Aorta (tissue), 5 donors: ENCODE results near the gene CSH2. TPM values are rescaled to one million over a fixed set of nuclear protein-coding genes. Genes with fewer than 3 reads are reported as not detected.

Experiments
- ATAC-seq: fragments of 200-7000 bp; cut with Tn5 transposase; one replicate; pipeline ENCODE4 v1.9.1; 2022; ENCODE audit warnings: moderate library complexity; ENCODE audit not compliant: low FRiP score
- DNase-seq, 2 donors: peaks; one replicate each; pipeline ENCODE4 v3.0.0-alpha.2; 2020
- H3K27ac ChIP-seq, 2 donors: one replicate each; pipeline ENCODE4 v1.5.1; 2013; ENCODE audit warnings: low read length in 2 of 2, mild to moderate bottlenecking in 2 of 2, moderate library complexity in 2 of 2, control low read depth in 1 of 2, inconsistent platforms in 1 of 2, low read depth in 1 of 2
- H3K27me3 ChIP-seq, 2 donors: one replicate each; pipeline ENCODE4 v1.6.1; 2013; ENCODE audit warnings: control low read depth in 1 of 2, low read length in 1 of 2, mild to moderate bottlenecking in 1 of 2, moderate library complexity in 1 of 2; ENCODE audit not compliant: insufficient read depth in 2 of 2, control insufficient read depth in 1 of 2
- H3K36me3 ChIP-seq, 2 donors: one replicate each; pipeline ENCODE4 v1.6.1; 2013; ENCODE audit warnings: control low read depth in 1 of 2, low read length in 1 of 2, mild to moderate bottlenecking in 1 of 2; ENCODE audit not compliant: insufficient read depth in 2 of 2, control insufficient read depth in 1 of 2
- H3K4me1 ChIP-seq, 2 donors: one replicate each; pipeline ENCODE4 v1.6.1; 2013; ENCODE audit warnings: low read length in 2 of 2, control low read depth in 1 of 2, mild to moderate bottlenecking in 1 of 2, moderate library complexity in 1 of 2; ENCODE audit not compliant: insufficient read depth in 2 of 2, control insufficient read depth in 1 of 2
- H3K4me3 ChIP-seq, 2 donors: one replicate each; pipeline ENCODE4 v1.5.1; 2013; ENCODE audit warnings: low read length in 2 of 2, control low read depth in 1 of 2, mild to moderate bottlenecking in 1 of 2
- H3K9me3 ChIP-seq: one replicate; pipeline ENCODE4 v1.6.1; 2013; ENCODE audit warnings: mild to moderate bottlenecking, low read length; ENCODE audit not compliant: control insufficient read depth
- WGBS, 2 donors: extraction: QIAGEN DNeasy Blood & Tissue Kit; methylation state at CpG; one replicate each; pipeline ENCODE4 v1.1.7; 2013; 5-methylcytosine and 5-hydroxymethylcytosine counted together
- intact Hi-C, 2 donors: fragments of 100-400 bp; cut with DNase I; formaldehyde crosslinking; loops; one replicate each; pipeline versions ENCODE4 v1.14.2 to v1.15.0; 2022
- polyA plus RNA-seq, 2 donors: library from polyadenylated mRNA; stranded (reverse); fragments of 200-250 nt; gene quantifications; one replicate each; pipeline ENCODE4 v1.2.3, GENCODE V29; 2013
- total RNA-seq, 2 donors: library from RNA; stranded (reverse); fragmentation: NEBNext Ultra II Directional; extraction: Animal tissue kit (Norgen Biotek cat#: 25700); gene quantifications; one replicate each; pipeline ENCODE4 v1.2.1, GENCODE V29; 2021
- donor health status: healthy with polysubstance abuse.
- donor health status: Bipolar disorder and iron deficiency.
- donor health status: DM: no; HTN: no; CAD: no.
- donor health status: DM: no; HTN: no; CAD: no.
- donor health status: DM: yes; HTN: yes; CAD: no.

Gene CSH2
- total and polyA plus RNA-seq, 4 donors, result not detected

- H3K36me3 ChIP-seq, result peaks cover 6 to 19% of the 10 kb centered on the region in 2 donors
- no peaks in the 10 kb centered on the region for H3K9me3 ChIP-seq
- DNase-seq (no peak), ATAC-seq (no peak)
- no peaks in the 10 kb centered on the region for H3K27me3 ChIP-seq
- 81 to 82% methylated on average over 15 of the region's 15 CpGs for whole genome bisulfite sequencing, 2 donors
- H3K4me3 ChIP-seq, result no peak overlapping the region
- H3K4me1 ChIP-seq, result no peaks in the 10 kb centered on the region
- H3K27ac ChIP-seq, result no peak overlapping the region
- intact Hi-C loops, result no loop called here
Observed at GRCh38 chr17:63830904-63831491, 42.5 kb downstream of the CSH2 start.

DNA sequence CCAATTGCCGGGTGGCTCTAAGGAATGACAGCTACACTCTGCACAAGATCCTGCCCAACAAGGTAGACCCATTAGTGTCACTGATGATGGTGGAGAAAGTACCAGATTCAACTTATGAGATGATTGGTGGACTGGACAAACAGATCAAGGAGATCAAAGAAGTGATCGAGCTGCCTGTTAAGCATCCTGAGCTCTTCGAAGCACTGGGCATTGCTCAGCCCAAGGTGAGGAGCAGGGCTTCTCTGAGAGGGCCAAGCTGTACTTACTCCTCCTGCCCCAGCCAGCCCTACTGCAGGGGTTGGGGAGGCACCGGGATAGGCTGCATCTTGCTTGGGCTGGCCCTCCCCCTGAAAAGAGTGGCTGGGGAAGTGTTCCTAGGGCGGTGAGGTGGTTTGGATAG is 43.2 kb downstream of the CSH2 start:
- Histone ChIP-seq H3K27me3 (no peaks in the 10 kb centered on the region), H3K27ac (no peak overlapping the region), H3K36me3 (peaks cover 6 to 19% of the 10 kb centered on the region in 2 donors), H3K4me1 (no peaks in the 10 kb centered on the region), H3K4me3 (no peak overlapping the region), H3K9me3 (no peaks in the 10 kb centered on the region)
- intact Hi-C loops, result no loop called here
- WGBS, 2 donors, result 85 to 93% methylated on average over 5 of the region's 5 CpGs
- DNase-seq (no peak), ATAC-seq (no peak)

- peaks cover 4 to 26% of the 10 kb centered on the region in 2 donors for H3K36me3 ChIP-seq
- ATAC-seq (no peak), DNase-seq (no peak)
- no peak overlapping the region for H3K27ac ChIP-seq
- 94 to 96% methylated on average over 3 of the region's 3 CpGs for WGBS, 2 donors
- H3K4me1 ChIP-seq, result no peaks in the 10 kb centered on the region
- no peak overlapping the region for H3K4me3 ChIP-seq
- no peaks in the 10 kb centered on the region for H3K27me3 ChIP-seq
- intact Hi-C loops, result loop anchor here in 1 of 2 donors (5.0 kb wide), 1 partner anchor 678 kb away; the partner anchor contains the start of genes CEP95 and DDX5
- H3K9me3 ChIP-seq, result no peaks in the 10 kb centered on the region
Observed at GRCh38 chr17:63828936-63829335, 44.5 kb downstream of the CSH2 start.

DNA sequence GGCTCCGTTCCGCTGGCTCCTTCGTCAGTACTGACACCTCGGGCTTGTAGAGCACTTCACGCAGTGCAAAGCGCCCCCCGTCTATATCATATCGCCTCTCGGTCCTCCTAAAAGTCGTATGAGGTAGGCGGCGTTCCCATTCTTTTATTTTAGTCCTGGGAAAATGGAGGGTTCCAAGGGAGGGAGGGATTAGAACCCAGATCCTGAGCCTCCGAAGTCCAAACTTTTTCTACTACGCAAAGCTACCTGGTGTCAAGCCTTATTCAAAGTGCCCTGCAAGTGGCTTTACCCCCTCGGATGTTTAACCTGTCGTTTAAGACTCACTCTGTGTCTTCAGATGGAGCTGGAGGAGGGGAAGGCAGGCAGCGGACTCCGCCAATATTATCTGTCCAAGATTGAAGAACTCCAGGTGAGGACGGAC is 45.7 kb downstream of the CSH2 start:
- WGBS, 2 donors, result 1 to 2% methylated on average over 19 of the region's 19 CpGs
- Histone ChIP-seq H3K9me3 (no peaks in the 10 kb centered on the region), H3K27ac (peak overlapping the region in 1 of 2 donors; percentile 19), H3K4me1 (no peaks in the 10 kb centered on the region), H3K4me3 (peak overlapping the region; percentile 36 to 63), H3K27me3 (no peaks in the 10 kb centered on the region), H3K36me3 (peaks cover 4 to 22% of the 10 kb centered on the region in 2 donors)
- DNase-seq (peak in 1 of 2 donors; percentile 22), ATAC-seq (no peak)
- intact Hi-C loops, result loop anchor here in 1 of 2 donors (2.0 to 5.0 kb wide), 2 partner anchors 55 to 679 kb away; partner anchors contain the start of genes CCDC47, CEP95 and DDX5

DNA sequence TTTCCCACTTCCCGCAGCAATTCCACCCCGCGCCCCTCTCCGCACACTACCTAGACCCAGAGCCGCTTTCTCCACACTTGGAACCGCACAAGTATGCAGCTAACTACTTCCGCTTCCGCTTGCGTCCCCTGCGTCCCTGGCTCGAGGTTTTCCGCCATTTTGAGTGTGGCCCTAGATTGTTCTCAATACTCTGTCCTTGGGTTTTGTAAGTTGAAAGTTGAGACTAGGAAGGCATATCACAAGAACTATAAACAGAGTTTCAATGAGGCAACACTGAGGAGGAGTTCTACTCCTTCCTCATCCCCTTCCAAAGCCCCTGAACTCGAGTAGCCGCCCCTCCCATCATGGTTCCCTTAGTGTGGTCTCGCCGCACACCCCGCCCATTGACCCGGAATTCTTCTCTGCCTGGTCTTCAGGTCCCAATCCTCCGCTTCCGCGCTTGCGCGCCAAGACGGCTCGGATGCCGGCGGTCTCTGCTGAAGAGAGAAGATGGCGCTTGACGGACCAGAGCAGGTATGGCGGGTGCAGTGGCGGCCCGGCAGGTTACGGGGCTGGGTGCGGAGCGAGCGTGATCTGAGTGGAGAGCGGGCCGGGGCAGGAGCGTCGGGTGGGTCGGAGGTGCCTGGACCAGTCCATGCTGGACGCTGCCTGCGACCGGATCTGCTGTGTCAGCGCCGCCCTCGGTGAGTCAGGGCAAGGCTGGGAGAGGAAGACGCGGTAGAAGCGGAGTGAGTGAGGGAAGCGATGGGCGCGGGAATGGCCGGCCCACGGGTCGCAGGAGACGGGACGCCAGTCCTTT is 46.3 kb downstream of the CSH2 start, which contains the start of the genes FTSJ3 and PSMC5:
Gene FTSJ3 (minus strand): TSS at position 662 of the 799 bp plus-strand sequence. CDS start 761 bp downstream, outside the sequence.
Gene PSMC5 (plus strand): TSS at position 430 of the 799 bp plus-strand sequence. CDS start 60 bp downstream, at position 490.
- peaks cover 0 to 18% of the 10 kb centered on the region in 2 donors for H3K36me3 ChIP-seq
- 0 to 1% methylated on average over 58 of the region's 58 CpGs for WGBS, 2 donors
- DNase-seq (peak; percentile 97 to 99), ATAC-seq (peak; percentile 96)
- peak within 1 kb of the TSS; percentile 36 to 63 for H3K4me3 ChIP-seq
- no peaks in the 10 kb centered on the region for H3K9me3 ChIP-seq
- H3K27me3 ChIP-seq, result no peaks in the 10 kb centered on the region
- H3K4me1 ChIP-seq, result no peaks in the 10 kb centered on the region
- intact Hi-C loops, result loop anchor here in 1 of 2 donors (2.0 to 5.0 kb wide), 2 partner anchors 54 to 680 kb away; partner anchors contain the start of genes CCDC47, CEP95 and DDX5
- H3K27ac ChIP-seq, result peak within 1 kb of the TSS in 1 of 2 donors; percentile 30

GRCh38 chr17:63826468-63827001 is 46.9 kb downstream of the CSH2 start:
- Histone ChIP-seq H3K27me3 (no peaks in the 10 kb centered on the region), H3K9me3 (no peaks in the 10 kb centered on the region), H3K4me1 (no peaks in the 10 kb centered on the region), H3K4me3 (peak overlapping the region; percentile 20 to 63), H3K36me3 (peaks cover 4 to 19% of the 10 kb centered on the region in 2 donors), H3K27ac (peak overlapping the region in 1 of 2 donors; percentile 30)
- peak; percentile 50 to 80 for DNase-seq
- WGBS, 2 donors, result 0 to 1% methylated on average over 31 of the region's 31 CpGs
- intact Hi-C loops, result loop anchor here in 1 of 2 donors (2.0 to 5.0 kb wide), 2 partner anchors 54 to 681 kb away; partner anchors contain the start of genes CCDC47, CEP95 and DDX5
- ATAC-seq, result peak; percentile 15

DNA sequence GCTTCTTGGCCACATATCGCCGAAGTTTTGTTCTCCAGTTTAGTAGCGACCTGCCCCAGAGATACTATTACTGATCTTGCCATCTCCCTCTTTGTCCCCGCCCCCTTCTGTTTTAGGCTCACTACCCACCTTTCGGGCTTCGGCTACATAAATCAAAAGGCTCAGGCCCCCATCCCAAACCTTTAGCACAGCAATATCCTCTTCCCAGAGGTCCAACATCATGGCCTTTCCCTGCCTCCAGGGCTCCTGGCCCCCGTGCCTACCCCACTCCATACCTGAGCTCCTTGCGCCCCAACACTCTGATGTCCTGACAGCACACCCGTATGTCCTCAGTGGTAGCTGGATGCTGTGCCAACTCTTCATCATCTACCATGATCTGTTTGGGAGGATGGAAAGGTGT is 49.1 kb downstream of the CSH2 start:
- 91 to 92% methylated on average over 9 of the region's 9 CpGs for WGBS, 2 donors
- DNase-seq, result peak in 1 of 2 donors; percentile 31
- H3K27ac ChIP-seq, result no peak overlapping the region
- peaks cover 4 to 24% of the 10 kb centered on the region in 2 donors for H3K36me3 ChIP-seq
- intact Hi-C loops, result no loop called here
- no peak overlapping the region for H3K4me3 ChIP-seq
- H3K4me1 ChIP-seq, result no peaks in the 10 kb centered on the region
- ATAC-seq, result no peak
- no peaks in the 10 kb centered on the region for H3K27me3 ChIP-seq
- H3K9me3 ChIP-seq, result no peaks in the 10 kb centered on the region

- H3K27ac ChIP-seq, result no peak overlapping the region
- peak; percentile 22 to 29 for DNase-seq
- no peak for ATAC-seq
- no peaks in the 10 kb centered on the region for H3K9me3 ChIP-seq
- H3K36me3 ChIP-seq, result peaks cover 4 to 24% of the 10 kb centered on the region in 2 donors
- no peaks in the 10 kb centered on the region for H3K27me3 ChIP-seq
- 93% methylated on average over 13 of the region's 13 CpGs for WGBS, 2 donors
- H3K4me1 ChIP-seq, result no peaks in the 10 kb centered on the region
- H3K4me3 ChIP-seq, result no peak overlapping the region
- intact Hi-C loops, result no loop called here
Observed at GRCh38 chr17:63823659-63824331, 49.7 kb downstream of the CSH2 start.
